Measurements from ENCODE around the gene CAPZB.

The CAPZB gene

DNA sequence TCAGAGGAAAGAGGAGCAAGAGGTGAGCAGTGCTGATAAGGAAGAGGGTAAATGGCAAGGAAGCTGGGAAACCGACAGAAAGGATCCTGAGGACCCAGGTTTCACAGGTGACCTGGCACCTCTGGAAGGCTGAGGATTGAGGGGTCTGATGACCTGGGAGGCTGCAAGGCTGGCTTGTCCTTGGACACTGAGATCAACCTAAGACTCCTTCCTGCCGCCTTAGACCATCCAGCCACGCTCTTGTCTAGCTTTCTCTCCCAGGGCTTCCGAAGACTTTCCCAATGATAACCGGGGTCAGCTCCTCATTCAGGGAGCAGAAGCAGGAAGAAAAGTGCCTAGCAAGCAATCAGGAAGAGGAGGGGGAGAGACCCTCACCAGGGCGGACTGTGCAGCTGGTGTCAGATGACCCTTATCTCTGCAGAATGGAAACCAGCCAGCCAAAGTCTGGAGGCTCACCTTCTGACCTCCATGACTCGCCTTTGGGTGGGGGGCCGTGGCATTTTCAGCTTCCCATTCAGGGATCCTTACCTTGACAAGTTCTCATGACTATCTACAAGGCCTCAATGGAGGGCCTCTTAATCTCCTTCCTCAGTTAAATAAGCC, 77.7 kb downstream of the CAPZB start:
- no peak for TF ChIP-seq GLIS3 (CRISPR knock-in tag; IDR thresholded peaks at IDR 0.05)
- TF ChIP-seq, protein P1, sequence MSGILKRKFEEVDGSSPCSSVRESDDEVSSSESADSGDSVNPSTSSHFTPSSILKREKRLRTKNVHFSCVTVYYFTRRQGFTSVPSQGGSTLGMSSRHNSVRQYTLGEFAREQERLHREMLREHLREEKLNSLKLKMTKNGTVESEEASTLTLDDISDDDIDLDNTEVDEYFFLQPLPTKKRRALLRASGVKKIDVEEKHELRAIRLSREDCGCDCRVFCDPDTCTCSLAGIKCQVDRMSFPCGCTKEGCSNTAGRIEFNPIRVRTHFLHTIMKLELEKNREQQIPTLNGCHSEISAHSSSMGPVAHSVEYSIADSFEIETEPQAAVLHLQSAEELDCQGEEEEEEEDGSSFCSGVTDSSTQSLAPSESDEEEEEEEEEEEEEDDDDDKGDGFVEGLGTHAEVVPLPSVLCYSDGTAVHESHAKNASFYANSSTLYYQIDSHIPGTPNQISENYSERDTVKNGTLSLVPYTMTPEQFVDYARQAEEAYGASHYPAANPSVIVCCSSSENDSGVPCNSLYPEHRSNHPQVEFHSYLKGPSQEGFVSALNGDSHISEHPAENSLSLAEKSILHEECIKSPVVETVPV (CRISPR knock-in tag; IDR thresholded peaks at IDR 0.05) = no peak
- no peak for TF ChIP-seq ESRRG (CRISPR knock-in tag; IDR thresholded peaks at IDR 0.05)
- no peak for TF ChIP-seq POU6F1 (CRISPR knock-in tag; IDR thresholded peaks at IDR 0.05; ENCODE audit: borderline replicate concordance, low read depth)
- TF ChIP-seq ISL1 (CRISPR knock-in tag; IDR thresholded peaks at IDR 0.05) = no peak
- no peak for TF ChIP-seq SNAI2 (CRISPR knock-in tag; IDR thresholded peaks at IDR 0.05)
- no peak for TF ChIP-seq PPARA (CRISPR knock-in tag; IDR thresholded peaks at IDR 0.05; ENCODE audit: borderline replicate concordance)
- ATAC-seq = no peak

DNA sequence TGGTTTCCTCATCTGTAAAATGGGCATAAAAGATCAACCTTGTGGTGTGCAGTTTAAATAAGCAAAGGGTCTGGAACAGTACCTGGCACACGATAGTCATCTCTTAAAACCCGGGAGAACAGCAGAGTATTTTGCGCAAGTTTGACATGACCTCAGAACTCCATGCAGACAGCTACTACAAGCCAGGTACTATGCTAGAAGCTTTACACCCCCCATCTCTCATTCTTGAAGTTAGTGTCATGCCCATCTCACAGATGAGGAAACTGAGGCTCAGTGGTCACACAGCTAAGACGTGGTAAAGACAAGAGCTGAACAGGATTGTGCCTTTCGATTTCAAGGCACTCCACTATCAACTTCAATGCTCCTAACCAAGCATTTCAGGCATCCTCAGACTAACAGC, 78.7 kb downstream of the CAPZB start:
- TF ChIP-seq ZNF70 (CRISPR knock-in tag; IDR thresholded peaks at IDR 0.05) (no peak), ISL1 (CRISPR knock-in tag; IDR thresholded peaks at IDR 0.05) (no peak), POU6F1 (CRISPR knock-in tag; IDR thresholded peaks at IDR 0.05; ENCODE audit: borderline replicate concordance, low read depth) (no peak), ZC3H10 (CRISPR knock-in tag; IDR thresholded peaks at IDR 0.05) (no peak), ARNTL (CRISPR knock-in tag; IDR thresholded peaks at IDR 0.05; ENCODE audit: borderline replicate concordance, low read depth) (no peak), ZNF8 (CRISPR knock-in tag; IDR thresholded peaks at IDR 0.05) (no peak), ZNF565 (CRISPR knock-in tag; conservative IDR thresholded peaks at IDR 0.05; ENCODE audit: low read depth) (no peak), CREB5 (CRISPR knock-in tag; IDR thresholded peaks at IDR 0.05; ENCODE audit: low read depth) (no peak), RARB (CRISPR knock-in tag; IDR thresholded peaks at IDR 0.05) (no peak), PPARA (CRISPR knock-in tag; IDR thresholded peaks at IDR 0.05; ENCODE audit: borderline replicate concordance) (no peak), ZFP3 (CRISPR knock-in tag; IDR thresholded peaks at IDR 0.05) (no peak), OSR1 (CRISPR knock-in tag; IDR thresholded peaks at IDR 0.05) (no peak), ESRRG (CRISPR knock-in tag; IDR thresholded peaks at IDR 0.05) (no peak), TOX (CRISPR knock-in tag; IDR thresholded peaks at IDR 0.05; ENCODE audit: borderline replicate concordance) (no peak), CSDC2 (CRISPR knock-in tag; IDR thresholded peaks at IDR 0.05) (no peak), GLIS3 (CRISPR knock-in tag; IDR thresholded peaks at IDR 0.05) (no peak), TSHZ2 (CRISPR knock-in tag; IDR thresholded peaks at IDR 0.05) (no peak)
- TF ChIP-seq, protein P1 (CRISPR knock-in tag; IDR thresholded peaks at IDR 0.05) = no peak
- TF ChIP-seq, protein P2, sequence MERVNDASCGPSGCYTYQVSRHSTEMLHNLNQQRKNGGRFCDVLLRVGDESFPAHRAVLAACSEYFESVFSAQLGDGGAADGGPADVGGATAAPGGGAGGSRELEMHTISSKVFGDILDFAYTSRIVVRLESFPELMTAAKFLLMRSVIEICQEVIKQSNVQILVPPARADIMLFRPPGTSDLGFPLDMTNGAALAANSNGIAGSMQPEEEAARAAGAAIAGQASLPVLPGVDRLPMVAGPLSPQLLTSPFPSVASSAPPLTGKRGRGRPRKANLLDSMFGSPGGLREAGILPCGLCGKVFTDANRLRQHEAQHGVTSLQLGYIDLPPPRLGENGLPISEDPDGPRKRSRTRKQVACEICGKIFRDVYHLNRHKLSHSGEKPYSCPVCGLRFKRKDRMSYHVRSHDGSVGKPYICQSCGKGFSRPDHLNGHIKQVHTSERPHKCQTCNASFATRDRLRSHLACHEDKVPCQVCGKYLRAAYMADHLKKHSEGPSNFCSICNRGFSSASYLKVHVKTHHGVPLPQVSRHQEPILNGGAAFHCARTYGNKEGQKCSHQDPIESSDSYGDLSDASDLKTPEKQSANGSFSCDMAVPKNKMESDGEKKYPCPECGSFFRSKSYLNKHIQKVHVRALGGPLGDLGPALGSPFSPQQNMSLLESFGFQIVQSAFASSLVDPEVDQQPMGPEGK (CRISPR knock-in tag; IDR thresholded peaks at IDR 0.05; ENCODE audit: borderline replicate concordance) = no peak
- ATAC-seq = no peak

Data from SK-N-SH treated with all-trans-retinoic acid at 6 μM for 48 hours (cell line).